D721Med (cell line): ENCODE measurements around the gene BRWD1.

Source experiments
- DNase-seq: peaks from one replicate; pipeline ENCODE4 v3.0.0; 2011; ENCODE audit warnings: low spot score; ENCODE audit not compliant: insufficient read length
- FAIRE-seq: peaks from 2 replicates; lab custom pipeline; 2011; peaks lifted over from hg19 to GRCh38; lab: Jason Lieb, UNC
- CTCF ChIP-seq: IDR thresholded peaks from 2 replicates; pipeline ENCODE4 v1.5.1; 2012; ENCODE audit warnings: mild to moderate bottlenecking, control low read depth; ENCODE audit not compliant: insufficient read depth; ENCODE audit errors: missing control alignments

BRWD1 gene

GRCh38 chr21:39327727-39328126 lies 14.3 kb upstream of the BRWD1 start:
- FAIRE-seq (no peak), DNase-seq (no peak)
- no peak for TF ChIP-seq CTCF

- FAIRE-seq (no peak), DNase-seq (no peak)
- no peak for TF ChIP-seq CTCF
Observed at GRCh38 chr21:39326607-39327307, 13.3 kb upstream of the BRWD1 start.

GRCh38 chr21:39325458-39325857 lies 12.0 kb upstream of the BRWD1 start:
- TF ChIP-seq CTCF = no peak
- FAIRE-seq (no peak), DNase-seq (no peak)

GRCh38 chr21:39321424-39321823 lies 8.0 kb upstream of the BRWD1 start:
- no peak for FAIRE-seq
- no peak for DNase-seq
- TF ChIP-seq CTCF = no peak

GRCh38 chr21:39319814-39320332 lies 6.4 kb upstream of the BRWD1 start:
- TF ChIP-seq CTCF = no peak
- DNase-seq = no peak
- FAIRE-seq = no peak

- no peak for TF ChIP-seq CTCF
- FAIRE-seq = no peak
- no peak for DNase-seq
Observed at GRCh38 chr21:39319251-39319756, 5.9 kb upstream of the BRWD1 start.
